Left renal pelvis (tissue), 4 donors: ENCODE results near the gene LRRN4CL. TPM values are rescaled to one million over a fixed set of nuclear protein-coding genes. Genes with fewer than 3 reads are reported as not detected.
"Not testable (repeated sequence)": the region's sequence is repeated elsewhere in the genome, so short reads cannot be mapped to it uniquely, and the experiment has no call there.

Source experiments
- DNase-seq, 4 donors: peaks; one replicate each; pipeline ENCODE4 v3.0.0-alpha.2; 2013; ENCODE audit warnings: low read depth in 4 of 4, low spot score in 3 of 4
- polyA plus RNA-seq, 4 donors: library from polyadenylated mRNA; unstranded; fragments of 120-200 nt; gene quantifications; one replicate each; pipeline ENCODE4 v1.2.1, GENCODE V29; 2013; ENCODE audit not compliant: insufficient read length in 4 of 4

Gene LRRN4CL
- polyA plus RNA-seq, 4 donors, result 0.92 to 9.5 (median 1.4) TPM

GRCh38 chr11:62678433-62678769 is 10.9 kb downstream of the LRRN4CL start:
- DNase-seq, result no peak

DNA sequence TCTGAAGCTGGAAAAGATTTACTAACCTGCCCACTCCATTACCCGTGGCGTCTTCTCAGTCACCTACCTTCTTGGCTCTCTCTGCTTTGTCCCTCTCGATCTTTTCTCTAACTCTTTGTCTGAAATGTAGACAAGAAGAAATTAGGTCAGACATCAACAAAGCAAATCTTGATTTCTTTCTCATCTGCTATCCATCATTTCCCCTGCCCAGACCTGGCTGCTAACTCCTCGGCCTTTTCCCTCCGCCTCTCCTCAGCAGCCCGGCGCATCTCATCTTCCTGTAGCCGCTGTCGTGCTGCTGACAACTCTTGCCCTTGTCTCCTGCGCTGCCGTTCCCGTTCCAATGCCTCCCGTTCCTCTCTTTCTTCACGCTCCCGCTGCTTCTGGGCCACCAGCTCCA is 11.6 kb downstream of the LRRN4CL start:
- DNase-seq, result no peak

DNA sequence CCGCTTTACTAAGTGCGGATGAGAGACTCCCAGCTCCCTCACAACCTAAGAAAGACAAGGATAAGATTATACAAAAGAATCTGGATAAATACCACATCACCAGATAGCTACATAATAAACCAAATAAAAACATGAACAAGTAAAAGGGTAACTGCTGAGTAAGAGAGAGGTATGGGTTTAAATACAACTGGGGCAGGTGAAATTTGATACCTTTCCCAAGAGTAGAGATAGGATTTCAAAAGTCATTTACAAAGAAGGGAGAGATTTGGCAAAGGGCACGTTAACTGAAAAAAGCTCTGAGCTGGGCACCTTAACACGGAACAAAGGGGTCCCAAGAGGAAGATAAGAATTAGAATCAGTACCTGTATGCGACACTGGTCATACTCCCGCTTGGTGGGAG is 12.2 kb downstream of the LRRN4CL start:
- no peak for DNase-seq

DNA sequence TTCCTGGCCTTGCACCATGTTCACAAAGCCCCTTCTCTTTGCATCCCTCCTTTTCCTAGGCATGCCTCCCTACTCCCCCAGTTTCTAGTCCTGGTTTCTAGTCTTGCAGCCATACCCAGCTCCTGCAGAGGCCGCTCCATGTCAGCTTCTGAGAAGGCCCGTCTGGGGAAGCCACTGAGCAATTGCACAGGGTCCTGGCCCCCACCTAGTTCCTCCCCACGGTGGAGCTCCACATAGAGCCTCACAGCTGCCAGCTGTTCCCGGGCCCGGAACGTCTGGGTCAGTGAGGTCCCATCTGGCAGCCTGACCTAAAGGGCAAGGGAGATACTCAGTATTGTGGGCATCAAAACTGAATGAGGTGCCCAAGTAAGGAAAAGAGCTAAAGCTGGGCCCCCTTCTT is 12.6 kb downstream of the LRRN4CL start:
- DNase-seq, result no peak

GRCh38 chr11:62675415-62675814 is 13.9 kb downstream of the LRRN4CL start:
- DNase-seq, result not testable (repeated sequence)

- DNase-seq, result no peak
These were observed 16.2 kb downstream of the LRRN4CL start for GRCh38 chr11:62673196-62673525.

DNA sequence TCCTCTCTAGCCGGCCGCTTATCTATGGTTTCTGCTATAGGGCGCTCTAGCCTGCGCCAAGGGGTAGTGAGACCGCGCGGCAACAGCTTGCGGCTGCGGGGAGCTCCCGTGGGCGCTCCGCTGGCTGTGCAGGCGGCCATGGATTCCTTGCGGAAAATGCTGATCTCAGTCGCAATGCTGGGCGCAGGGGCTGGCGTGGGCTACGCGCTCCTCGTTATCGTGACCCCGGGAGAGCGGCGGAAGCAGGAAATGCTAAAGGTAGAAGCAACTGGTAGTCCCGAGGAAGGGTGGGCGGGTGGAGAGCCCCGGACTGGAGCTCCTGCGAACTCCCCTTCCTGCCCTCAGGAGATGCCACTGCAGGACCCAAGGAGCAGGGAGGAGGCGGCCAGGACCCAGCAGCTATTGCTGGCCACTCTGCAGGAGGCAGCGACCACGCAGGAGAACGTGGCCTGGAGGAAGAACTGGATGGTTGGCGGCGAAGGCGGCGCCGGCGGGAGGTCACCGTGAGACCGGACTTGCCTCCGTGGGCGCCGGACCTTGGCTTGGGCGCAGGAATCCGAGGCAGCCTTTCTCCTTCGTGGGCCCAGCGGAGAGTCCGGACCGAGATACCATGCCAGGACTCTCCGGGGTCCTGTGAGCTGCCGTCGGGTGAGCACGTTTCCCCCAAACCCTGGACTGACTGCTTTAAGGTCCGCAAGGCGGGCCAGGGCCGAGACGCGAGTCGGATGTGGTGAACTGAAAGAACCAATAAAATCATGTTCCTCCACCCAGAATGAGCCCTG is 17.5 kb downstream of the LRRN4CL start, which contains the start of the genes LBHD1 and UQCC3:
LBHD1 (minus strand) TSS at position 660 of the 782 bp plus-strand sequence. CDS start 2,236 bp downstream, outside the sequence.
UQCC3 (plus strand) TSS at position 66 of the 782 bp plus-strand sequence; CDS start at position 139, 73 bp downstream.
- DNase-seq, result peak in 1 of 4 donors; percentile 75

DNA sequence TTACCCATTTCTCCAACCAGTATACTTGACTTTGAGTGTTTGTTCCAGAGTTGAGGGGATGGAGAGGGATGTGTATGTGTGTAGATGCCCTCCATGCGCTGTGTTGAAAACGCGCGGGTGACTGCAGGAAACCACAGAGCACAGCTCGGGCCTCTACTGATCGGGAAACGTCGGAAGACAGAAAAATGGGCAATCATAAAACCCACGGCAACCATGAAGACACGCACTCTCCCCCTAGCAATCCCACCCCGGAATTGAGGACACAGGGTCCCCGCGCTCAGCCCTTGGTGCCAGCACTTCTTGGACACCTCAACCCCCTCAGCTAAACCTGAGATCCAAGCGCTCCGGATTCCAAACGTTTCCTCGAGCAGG is 18.1 kb downstream of the LRRN4CL start:
- no peak for DNase-seq

DNA sequence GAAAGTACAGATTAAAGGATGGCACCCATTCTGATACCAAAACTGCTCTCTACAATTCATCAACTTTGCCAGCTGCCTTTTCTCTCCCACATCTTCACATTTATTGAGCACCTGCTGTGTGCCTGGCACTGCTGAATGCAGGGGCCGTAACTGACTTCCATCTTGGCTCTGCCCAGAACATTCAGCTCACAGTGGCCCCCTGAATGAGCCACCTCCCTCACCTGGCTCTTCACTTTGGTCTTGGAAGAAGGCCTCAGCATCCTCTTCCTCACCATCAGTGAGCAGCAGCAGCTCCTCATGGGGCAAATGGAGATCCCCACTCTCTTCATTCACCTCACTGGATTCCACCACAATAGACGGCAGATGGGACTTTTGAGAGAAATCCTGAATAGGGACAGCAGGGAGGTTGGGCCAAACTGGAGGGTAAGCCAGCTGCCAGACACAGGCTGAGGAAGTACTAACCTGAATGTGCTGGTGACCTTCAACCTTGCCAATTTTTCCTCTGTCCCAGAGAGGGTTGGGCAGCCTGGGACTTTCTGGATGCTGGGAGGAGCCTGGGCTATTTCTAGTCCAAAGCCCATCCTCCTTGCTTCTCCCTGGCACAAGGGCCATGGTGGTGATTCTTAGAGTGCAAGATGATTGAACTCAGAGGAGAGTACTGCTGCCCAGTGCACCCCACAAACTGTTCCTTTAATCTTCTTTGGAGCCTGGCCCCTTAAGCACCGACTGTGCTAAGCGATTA is 19.7 kb downstream of the LRRN4CL start:
- no peak for DNase-seq

DNA sequence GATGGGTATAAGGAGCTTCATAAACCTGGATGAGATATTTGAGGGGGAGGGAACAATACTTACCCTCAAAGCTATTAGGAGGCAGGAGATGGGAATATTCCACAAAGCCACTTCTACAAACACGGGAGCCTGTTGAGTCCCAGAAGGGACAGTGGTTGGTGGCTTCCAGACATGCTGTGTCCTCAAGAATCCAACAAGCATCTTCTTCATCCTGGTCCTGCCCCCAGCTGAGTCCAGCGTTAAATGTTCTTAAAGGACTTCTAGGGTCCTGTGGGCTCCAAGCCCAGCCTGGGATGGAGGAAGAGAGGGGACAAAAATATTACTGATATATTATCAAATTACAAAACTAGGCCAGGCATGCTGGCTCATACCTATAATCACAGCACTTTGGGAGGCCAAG is 21.9 kb downstream of the LRRN4CL start:
- no peak for DNase-seq

DNA sequence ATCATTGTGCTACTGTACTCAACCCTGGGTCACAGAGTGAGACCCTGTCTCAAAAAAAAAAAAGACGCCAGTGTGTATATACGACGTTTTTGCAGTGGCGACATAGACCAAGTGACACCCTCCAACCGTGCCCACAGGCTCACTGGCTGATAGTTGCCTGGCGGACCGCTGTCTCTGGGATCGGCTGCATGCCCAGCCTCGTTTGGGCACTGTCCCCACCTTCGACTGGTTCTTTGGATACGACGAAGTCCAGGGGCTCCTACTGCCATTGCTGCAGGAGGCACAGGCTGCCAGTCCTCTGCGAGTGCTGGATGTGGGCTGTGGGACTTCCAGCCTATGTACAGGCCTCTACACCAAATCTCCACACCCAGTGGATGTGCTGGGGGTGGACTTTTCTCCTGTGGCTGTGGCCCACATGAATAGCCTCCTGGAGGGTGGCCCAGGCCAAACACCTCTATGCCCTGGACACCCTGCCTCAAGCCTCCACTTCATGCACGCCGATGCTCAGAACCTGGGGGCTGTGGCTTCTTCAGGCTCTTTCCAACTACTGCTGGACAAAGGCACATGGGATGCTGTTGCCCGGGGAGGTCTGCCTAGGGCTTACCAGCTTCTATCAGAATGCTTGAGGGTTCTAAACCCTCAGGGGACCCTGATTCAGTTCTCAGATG is 22.9 kb downstream of the LRRN4CL start:
- DNase-seq, result no peak

GRCh38 chr11:62665599-62666258 is 23.6 kb downstream of the LRRN4CL start:
- DNase-seq, result no peak

DNA sequence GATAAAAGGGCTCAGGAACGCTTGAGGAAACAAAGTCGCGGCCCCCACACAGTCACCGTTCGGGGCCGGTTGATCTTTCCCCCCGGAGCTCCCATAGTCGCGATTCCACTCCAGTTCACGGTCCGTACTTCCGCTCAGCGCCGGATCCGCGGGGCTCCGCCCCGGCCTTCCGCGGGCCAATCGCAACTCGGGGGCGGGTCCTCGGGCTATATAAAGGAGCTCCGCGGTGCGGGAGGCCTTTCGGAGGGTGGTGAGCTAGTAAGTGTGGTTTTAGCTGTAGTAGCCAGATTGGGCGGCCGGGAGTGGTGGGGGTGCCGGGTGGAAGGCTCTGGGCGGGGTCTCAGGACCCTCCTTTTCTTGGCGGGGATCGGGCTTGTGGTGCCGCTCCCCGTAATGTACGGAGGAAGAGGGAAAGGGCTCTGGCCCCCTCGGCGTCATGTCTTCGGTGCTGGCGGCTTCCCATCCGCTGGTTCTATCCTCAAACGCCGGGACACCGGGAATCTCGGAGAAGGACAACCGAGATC is 24.2 kb downstream of the LRRN4CL start, which contains the start of the genes C11orf98 and CSKMT:
C11orf98 (minus strand) TSS at position 136 of the 524 bp plus-strand sequence; CDS start at position 95, 41 bp downstream.
CSKMT (plus strand) TSS at position 238 of the 524 bp plus-strand sequence. CDS start 568 bp downstream, outside the sequence.
- peak; percentile 90 to 94 (median 92) for DNase-seq

DNA sequence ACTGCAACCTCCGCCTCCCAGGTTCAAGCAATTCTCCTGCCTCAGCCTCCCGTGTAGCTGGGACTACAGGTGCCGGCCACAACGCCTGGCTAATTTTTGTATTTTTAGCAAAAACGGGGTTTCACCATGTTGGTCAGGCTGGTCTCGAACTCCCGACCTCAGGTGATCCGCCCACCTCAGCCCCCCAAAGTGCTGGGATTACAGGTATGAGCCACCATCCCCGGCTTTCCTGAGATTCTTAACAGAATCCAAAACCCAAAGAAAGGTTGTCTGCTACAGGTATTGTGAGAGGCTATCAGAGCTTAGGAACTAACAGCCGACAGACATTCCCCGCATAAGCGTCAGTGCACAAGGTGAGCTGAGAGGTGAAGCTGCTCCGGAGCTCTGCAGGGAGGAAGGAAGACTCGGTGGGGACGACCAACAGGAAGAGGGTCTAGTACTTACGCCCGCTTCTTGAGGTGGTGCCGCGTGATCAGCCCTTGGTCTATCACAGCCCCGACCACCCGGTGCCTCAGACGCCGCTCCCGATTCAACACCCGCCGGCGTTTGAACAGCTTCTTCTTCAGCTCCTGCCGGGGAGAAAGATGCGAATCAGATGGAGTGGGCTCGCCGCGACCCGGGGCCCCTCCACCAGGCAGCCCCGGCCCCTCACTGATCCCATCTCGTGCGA is 24.8 kb downstream of the LRRN4CL start:
- DNase-seq, result no peak

DNA sequence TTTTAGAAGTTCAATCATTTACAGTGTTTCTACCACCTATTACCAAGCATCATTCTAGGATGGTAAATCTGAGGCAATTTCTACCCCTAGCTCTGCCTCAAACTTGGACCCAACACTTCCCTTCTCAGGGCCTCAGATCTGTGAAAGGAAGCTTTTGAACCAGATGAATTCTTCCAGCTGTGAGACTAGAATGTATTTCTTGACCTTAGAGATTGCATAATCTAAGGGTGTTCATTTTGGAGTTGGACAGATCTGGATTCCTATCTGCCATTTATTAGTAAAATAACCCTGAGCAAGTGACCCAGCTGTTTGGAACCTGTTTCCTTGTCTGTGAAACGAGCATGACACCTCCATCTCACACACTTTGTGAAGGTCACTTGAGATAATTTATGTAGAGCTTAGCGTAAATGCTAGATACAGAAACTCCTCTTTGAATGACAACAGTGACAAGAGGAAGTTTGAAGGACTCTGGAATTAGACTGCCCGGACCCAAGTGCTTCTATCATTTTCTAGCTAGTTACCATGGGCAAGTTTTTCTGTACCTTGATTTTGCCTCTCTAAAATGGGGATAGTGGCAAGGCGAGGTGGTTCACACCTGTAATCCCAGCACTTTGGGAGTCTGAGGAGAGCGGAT is 32.4 kb downstream of the LRRN4CL start:
- DNase-seq, result no peak

- DNase-seq, result no peak
These were observed 35.0 kb downstream of the LRRN4CL start for GRCh38 chr11:62654297-62654696.

GRCh38 chr11:62652161-62653006 is 36.9 kb downstream of the LRRN4CL start:
- DNase-seq, result no peak

- DNase-seq, result not testable (repeated sequence)
These were observed 39.0 kb downstream of the LRRN4CL start for GRCh38 chr11:62650283-62650682.
